Testis (tissue), 2 donors: ENCODE results near the gene YIPF3.

Experiments
- POLR2A ChIP-seq: fragments of 450-650 bp; IDR thresholded peaks from one replicate; pipeline ENCODE4 v1.6.1; 2017; ENCODE audit warnings: antibody characterized with exemption, mild to moderate bottlenecking, moderate library complexity
- TF ChIP-seq, protein P1 (sequence below), 3 experiments: fragments of 450-650 bp in 2 of 3; fragments of 200-600 bp in 1 of 3; sonication (generic) in 1 of 3; IDR thresholded peaks; one replicate each; pipeline ENCODE4 v1.5.1; 2016 to 2019; ENCODE audit warnings: antibody characterized with exemption in 3 of 3, mild to moderate bottlenecking in 2 of 3, moderate library complexity in 1 of 3

DNA sequence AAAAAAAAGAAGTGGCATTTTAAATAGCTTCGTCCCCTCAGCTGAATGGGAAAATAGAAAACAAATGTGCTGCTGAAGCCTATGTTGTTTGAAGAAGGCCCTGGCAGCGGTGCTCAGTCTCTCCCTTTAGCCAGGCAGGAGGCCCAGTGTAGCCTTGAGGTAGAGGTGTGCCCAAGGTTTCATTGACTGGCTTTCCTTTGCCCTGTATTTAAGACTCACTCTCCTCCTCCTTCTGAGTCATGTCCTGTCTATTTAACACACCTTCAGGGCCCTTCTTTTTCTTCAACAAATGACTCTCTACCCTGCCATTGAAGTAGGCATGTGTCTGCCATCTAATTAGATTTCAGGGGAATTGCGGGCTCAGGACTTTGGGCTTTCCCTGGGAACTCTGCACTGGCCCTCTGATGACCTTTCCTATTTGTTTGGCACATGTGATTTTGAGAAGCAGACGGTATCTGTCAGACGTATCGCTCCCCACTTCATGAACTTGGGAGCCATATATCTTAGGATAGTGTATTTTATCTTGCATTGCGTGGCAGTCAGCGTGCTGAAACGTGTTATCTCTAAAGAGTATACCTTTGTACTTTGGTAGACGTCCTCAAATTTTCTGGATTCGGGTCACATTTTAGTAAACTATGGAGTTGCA is 35.0 kb downstream of the YIPF3 start:
- TF ChIP-seq, protein P1, sequence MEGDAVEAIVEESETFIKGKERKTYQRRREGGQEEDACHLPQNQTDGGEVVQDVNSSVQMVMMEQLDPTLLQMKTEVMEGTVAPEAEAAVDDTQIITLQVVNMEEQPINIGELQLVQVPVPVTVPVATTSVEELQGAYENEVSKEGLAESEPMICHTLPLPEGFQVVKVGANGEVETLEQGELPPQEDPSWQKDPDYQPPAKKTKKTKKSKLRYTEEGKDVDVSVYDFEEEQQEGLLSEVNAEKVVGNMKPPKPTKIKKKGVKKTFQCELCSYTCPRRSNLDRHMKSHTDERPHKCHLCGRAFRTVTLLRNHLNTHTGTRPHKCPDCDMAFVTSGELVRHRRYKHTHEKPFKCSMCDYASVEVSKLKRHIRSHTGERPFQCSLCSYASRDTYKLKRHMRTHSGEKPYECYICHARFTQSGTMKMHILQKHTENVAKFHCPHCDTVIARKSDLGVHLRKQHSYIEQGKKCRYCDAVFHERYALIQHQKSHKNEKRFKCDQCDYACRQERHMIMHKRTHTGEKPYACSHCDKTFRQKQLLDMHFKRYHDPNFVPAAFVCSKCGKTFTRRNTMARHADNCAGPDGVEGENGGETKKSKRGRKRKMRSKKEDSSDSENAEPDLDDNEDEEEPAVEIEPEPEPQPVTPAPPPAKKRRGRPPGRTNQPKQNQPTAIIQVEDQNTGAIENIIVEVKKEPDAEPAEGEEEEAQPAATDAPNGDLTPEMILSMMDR (IDR thresholded peaks at IDR 0.05), result no peak
- TF ChIP-seq POLR2A, result no peak
